ENCODE measurements around the gene HRCT1. TPM values are rescaled to one million over a fixed set of nuclear protein-coding genes. Genes with fewer than 3 reads are reported as not detected.
A peak's percentile ranks its signal among the peaks of the same experiment; 100 is the strongest.
"Not testable (repeated sequence)": the region's sequence is repeated elsewhere in the genome, so short reads cannot be mapped to it uniquely, and the experiment has no call there.

The HRCT1 gene
- total RNA-seq, 2 donors from 2014 or later, result 4.8 to 20.1 TPM

- intact Hi-C loops (cut with DNase I), result no loop called here
These were observed 5.7 kb downstream of the HRCT1 start for GRCh38 chr9:35911690-35912089.

DNA sequence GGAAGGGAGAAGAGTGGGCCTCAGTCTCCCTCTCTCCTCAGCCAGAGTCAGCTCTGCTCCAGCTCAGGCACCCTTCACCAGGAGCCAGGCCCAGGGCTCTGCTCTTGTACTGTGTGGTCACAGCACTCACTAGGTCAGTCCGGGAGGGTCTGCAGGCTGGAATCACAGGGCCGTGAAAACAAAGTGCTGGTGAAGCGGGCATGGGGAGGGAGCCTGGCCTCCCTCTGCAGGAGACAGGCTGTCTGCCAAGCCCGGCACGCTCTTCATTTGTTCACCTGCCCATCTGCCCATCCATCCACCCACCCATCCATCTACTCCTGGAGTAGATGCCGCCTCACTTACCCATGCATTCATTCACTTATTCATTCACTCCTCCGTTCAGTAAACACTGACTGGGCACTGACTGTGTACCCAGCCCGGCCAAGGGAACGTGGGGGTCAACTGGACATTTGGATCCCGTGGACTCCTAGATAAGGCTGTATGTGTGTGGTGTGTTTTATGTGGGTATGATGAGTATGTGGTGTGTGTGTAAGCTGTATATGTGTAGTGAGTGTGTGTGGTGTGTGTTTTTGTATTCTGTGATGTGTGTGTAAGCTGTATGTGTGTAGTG lies 6.9 kb downstream of the HRCT1 start:
- intact Hi-C loops (cut with DNase I), result no loop called here

More at GRCh38 chr9:35911690-35912089, 5.7 kb downstream of the HRCT1 start:
- DNase-seq (ENCODE audit: low spot score), result no peak

DNA sequence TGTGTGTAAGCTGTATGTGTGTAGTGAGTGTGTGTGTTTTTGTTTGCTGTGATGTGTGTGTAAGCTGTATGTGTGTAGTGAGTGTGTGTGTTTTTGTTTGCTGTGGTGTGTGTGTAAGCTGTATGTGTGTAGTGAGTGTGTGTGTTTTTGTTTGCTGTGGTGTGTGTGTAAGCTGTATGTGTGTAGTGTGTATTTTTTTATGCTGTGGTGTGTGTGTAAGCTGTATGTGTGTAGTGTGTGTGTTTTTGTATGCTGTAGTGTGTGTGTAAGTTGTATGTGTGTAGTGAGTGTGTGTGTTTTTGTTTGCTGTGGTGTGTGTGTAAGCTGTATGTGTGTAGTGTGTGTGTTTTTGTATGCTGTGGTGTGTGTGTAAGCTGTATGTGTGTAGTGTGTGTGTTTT lies 7.4 kb downstream of the HRCT1 start:
- intact Hi-C loops (cut with DNase I); DNase-seq (ENCODE audit: low spot score): not testable (repeated sequence)

More for the DNA sequence above, 6.9 kb downstream of the HRCT1 start:
- DNase-seq (ENCODE audit: low spot score), result peak; percentile 68

DNA sequence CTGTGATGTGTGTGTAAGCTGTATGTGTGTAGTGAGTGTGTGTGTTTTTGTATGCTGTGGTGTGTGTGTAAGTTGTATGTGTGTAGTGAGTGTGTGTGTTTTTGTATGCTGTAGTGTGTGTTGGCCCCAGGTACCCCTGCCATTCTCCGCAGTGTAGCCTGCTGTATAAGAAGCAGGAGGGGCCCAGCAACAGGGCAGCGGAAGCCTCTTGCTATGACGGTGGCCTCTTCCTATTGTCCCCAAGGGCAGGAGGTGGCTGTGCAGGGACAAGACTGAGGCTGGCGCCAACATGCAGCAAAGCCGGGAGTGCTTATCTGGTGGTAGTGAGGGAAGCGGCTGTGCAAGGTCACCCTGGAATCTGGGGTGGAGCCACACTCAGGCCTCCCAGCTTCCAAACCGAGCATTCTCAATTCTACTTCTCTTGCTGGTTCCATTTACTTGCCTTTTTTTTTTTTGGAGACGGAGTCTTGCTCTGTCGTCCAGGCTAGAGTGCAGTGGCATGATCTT lies 8.4 kb downstream of the HRCT1 start:
- peak; percentile 84 for DNase-seq (ENCODE audit: low spot score)
- intact Hi-C loops (cut with DNase I), result no loop called here

DNA sequence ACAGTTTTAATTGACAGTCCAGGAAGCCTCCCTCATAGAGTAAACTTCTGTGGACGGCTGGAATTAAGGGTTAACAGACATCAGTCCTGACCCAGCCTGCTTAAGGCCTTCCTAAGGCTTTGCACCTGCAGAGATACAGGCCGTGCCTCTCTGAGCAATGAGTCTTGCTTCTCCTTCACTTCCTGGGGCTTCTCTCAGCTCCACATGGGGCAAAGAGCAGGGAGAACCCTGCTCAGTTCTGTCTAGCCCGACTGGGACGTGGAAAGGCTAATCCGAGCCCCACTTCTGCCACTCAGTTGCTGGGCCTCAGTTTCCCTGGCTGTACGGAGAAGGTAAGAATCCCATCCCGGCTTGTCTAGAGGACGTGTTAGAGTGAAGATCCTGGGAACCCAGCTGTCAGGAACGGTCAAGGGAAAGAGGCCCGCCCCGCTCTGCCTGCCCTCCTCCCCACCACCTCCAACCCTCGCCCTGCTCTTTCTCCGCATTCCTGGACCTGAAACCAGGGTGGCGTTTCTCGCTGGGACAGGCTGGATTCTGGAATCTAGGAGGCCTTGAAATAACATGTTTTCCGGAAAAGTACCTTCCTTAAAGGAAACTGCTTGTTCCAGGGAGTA lies 9.8 kb downstream of the HRCT1 start:
- peak; percentile 66 for DNase-seq (ENCODE audit: low spot score)
- intact Hi-C loops (cut with DNase I), result no loop called here

DNA sequence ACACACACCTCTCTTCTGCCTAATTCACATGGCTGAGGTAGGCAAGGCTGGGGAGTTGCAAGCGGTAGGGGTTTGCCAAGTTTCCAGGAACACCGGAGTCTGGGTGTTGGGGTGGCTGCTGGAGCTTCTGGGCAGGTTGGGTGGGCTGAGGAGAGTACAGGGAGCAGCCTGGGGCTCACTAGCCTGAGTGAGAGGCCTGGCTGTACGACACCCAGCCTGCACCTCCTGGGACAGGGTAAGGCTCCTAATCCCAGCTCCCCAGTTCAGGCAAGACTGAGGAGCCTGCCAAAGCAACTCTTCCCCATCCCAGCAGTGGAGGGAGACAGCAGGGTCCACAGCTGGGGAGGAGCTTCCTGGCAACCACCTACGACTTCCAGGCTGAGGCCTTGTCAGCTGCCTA lies 11.3 kb downstream of the HRCT1 start:
- intact Hi-C loops (cut with DNase I), result no loop called here
- no peak for DNase-seq (ENCODE audit: low spot score)

DNA sequence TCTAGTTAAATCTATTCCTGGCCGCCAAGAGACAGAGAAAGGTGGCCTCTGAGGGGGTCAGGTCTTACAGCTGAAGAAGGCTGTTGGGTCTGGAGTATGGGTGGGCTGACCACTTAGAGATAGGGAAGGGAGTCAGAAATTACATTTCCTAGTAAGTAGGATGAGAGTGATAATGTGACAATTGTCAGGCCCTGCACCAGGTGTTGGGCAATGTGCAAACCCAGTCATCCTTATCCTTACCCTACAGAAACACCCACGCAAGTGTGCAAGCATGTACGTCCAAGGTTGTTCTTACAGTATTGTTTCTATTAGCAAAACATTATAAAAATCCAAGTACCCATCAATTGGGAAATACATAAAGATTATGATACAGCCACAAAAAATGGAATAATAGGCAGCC lies 12.8 kb downstream of the HRCT1 start:
- intact Hi-C loops (cut with DNase I), result no loop called here
- DNase-seq (ENCODE audit: low spot score), result no peak

DNA sequence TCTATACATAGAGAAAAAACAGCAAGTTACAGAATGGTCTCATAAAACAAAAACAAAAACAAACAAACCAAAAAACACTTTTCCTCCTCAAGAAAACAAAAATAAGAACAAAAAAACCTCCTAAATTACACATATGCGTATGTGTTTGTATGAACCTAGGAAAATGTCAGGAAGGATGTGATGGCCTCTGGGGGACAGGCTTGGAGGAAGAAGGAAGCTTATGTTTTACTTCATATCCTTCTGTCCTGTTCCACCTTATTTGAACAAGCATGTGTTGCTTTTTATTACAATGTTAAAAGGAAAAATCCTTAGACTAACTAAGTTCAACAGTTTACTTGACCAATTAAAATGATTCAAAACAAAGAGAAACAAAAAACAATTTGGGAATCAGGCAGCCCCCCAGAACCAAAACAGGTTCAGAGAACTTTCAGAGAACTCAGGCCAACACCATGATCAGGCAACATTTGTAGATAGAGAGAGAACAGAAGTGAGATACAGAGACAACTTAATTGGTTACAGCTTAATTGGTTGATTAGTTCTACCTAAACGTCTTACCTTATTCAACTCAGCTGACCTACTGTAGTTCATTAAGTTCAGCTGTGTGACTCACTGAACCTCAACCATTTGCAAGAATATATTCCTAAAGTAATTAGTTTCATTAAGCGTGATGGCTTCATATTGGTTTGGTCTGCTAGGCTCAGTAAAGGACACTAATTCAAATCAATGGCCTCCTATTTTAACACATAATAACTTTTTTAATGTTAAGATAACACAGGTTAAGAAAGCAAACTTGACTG lies 13.4 kb downstream of the HRCT1 start:
- no peak for DNase-seq (ENCODE audit: low spot score)
- intact Hi-C loops (cut with DNase I), result no loop called here

DNA sequence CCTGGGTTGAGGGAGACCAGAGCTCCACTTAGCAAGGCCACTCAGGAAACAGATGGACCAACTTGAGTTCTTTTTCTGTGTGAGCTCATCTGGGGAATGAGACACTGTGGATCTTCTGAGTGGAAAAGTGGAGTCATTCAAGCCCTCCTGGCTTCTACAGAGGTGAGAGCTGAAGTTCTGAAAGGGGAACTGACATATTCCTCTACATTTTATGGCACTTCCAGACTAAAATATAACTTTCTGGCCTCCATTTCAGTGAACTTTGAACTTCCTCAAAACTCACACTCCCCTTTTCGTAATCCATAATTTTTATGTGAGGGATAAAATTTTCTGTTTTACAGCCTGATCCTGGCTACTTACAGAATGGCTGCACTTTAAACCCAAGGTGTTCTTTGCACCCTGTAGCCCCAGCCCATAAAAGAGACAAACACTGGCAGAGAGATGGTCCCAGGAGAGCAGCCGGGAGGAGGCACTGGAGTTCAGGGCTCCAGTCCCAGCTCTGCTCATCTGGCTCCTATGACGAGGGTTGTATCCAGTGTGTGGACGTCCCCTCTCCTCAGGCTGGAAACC lies 14.1 kb downstream of the HRCT1 start:
- intact Hi-C loops (cut with DNase I), result no loop called here
- DNase-seq (ENCODE audit: low spot score), result no peak

DNA sequence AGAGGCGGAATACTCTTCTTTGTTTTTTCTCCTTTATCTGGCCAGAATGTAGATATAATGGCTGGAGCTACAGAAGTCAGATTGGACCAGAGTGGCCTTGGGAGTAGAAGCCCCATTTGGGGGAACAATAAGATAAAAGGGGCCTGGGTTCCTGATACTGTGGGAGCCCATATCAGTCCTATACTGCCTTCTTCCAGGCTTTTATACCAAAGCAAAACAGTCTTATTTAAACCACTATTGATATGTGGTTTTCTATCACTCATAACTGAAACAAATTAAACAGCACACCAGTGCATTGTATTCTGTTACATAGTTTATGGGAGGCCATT lies 17.6 kb downstream of the HRCT1 start:
- intact Hi-C loops (cut with DNase I), result no loop called here
- DNase-seq (ENCODE audit: low spot score), result no peak

DNA sequence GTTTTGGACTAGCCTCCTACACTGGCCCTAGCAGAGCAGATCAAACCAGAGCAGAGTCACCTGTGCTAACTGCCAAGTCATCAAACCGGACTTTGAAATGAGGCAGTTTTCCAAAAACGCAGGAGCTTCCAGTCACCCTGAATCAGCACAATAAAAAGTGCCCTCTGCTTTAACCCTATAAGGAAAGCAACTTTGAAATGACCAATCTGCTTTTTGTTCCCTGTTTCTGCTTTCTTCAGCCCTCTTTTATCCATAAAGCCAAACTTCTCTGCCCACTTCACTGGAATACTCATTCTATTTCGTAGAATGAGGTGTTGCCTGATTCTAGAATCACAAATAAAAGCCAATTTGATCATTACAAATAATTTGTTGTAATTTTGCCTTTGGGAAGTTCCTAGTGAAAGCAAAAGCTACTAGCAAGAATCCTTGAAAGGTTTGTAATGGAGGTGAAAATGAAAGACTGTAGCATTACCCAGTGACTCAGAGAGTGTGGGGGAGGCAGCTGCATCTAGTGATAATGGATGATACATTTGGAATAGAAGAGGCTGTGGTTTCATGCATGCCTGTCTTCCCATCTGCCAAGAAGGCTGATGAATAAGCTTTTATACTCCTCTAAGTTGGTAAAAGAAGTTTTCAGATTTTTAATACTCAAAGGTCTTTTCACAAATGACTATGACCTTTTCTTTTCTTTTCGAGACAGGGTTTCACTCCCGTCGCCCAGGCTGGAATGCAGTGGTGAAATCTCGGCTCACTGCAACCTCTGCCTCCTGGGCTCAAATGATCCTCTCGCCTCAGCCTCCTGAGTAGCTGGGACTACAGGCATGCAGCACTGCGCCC lies 18.1 kb downstream of the HRCT1 start:
- DNase-seq (ENCODE audit: low spot score), result peak; percentile 84
- intact Hi-C loops (cut with DNase I), result no loop called here

- intact Hi-C loops (cut with DNase I), result no loop called here
These were observed 22.8 kb downstream of the HRCT1 start for GRCh38 chr9:35928591-35929452.

GRCh38 chr9:35929453-35929718 lies 23.4 kb downstream of the HRCT1 start:
- DNase-seq (ENCODE audit: low spot score), result no peak
- intact Hi-C loops (cut with DNase I), result no loop called here

More at GRCh38 chr9:35928591-35929452, 22.8 kb downstream of the HRCT1 start:
- DNase-seq (ENCODE audit: low spot score), result no peak

DNA sequence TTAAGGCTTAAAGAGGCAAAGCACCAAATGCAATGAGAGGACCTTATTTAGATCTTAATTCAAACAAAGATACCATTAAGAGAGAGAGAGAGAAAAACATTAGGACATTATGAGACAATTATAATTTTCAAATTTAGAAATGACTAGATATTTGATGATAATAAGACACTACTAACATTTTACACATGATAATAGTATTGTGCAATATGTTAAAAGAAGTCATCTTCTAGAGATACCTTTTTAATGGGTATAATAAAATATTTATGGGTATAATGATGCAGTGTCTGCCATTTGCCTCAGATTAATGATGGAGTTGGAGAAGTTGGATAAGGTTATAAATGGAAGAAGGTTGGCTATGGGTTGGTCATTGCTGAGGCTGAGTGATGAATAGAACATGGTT lies 24.5 kb downstream of the HRCT1 start:
- no peak for DNase-seq (ENCODE audit: low spot score)

GRCh38 chr9:35930989-35931388 lies 25.0 kb downstream of the HRCT1 start:
- intact Hi-C loops (cut with DNase I), result no loop called here
- no peak for DNase-seq (ENCODE audit: low spot score)

More for the DNA sequence above, 24.5 kb downstream of the HRCT1 start:
- intact Hi-C loops (cut with DNase I), result no loop called here

- intact Hi-C loops (cut with DNase I), result no loop called here
- no peak for DNase-seq (ENCODE audit: low spot score)
These were observed 26.7 kb downstream of the HRCT1 start for GRCh38 chr9:35932735-35933134.

DNA sequence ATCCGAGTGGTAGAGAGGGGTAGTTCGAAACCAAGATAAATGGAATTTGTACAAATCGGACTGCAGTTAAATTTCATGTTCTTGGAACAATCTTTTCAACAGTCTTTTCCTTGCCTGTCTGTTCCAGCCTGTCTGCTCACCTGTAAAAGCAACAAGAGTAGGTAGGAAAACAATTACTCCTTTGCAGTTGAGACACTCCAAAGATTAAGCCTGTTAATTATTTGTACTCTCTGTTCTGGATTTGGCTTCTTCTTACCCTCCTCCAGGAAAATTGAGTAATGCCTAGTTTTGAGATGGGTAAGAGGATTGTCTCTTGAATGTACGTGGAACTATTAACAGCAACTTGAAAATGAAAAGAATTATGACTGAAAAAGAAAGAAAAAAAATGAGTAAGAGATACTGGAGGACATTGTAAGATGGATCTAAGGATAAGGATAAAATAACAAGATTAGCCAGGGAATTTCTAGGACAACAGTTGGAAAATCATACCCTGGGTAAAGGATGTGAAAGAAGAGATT lies 27.6 kb downstream of the HRCT1 start:
- intact Hi-C loops (cut with DNase I), result no loop called here
- DNase-seq (ENCODE audit: low spot score), result no peak

DNA sequence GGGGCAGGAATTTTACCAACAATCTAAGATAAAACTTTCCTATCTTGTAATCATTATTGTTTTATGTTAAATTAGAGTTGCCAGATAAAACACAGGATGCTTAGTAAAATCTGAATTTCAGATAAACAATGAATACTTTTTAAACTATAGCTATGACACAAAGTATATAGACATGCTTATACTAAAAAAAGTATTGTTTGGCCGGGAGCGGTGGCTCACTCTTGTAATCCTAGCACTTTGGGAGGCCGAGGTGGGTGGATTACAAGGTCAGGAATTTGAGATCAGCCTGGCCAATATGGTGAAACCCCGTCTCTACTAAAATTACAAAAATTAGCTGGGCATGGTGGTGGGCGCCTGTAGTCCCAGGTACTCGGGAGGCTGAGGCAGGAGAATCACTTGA lies 28.1 kb downstream of the HRCT1 start:
- intact Hi-C loops (cut with DNase I); DNase-seq (ENCODE audit: low spot score): not testable (repeated sequence)
